WTC11 (cell line): ENCODE measurements around the gene TEX10. TPM values are rescaled to one million over a fixed set of nuclear protein-coding genes. Genes with fewer than 3 reads are reported as not detected.

Experiments
- ATAC-seq: fragments of 200-7000 bp; cut with Tn5 transposase; 2 replicates; pipeline ENCODE4 v1.10.0; 2021; ENCODE audit warnings: mild to moderate bottlenecking, moderate library complexity
- CTCF ChIA-PET: fragments of 300-600 bp; sonication (Branson Sonifier 250); formaldehyde crosslinking; loops from one replicate; lab custom pipeline; 2021; ENCODE audit warnings: antibody characterized with exemption; lab: Charles Lee
- POLR2A ChIA-PET: fragments of 350-600 bp; sonication (Branson Sonifier 250); formaldehyde crosslinking; loops from one replicate; lab custom pipeline; 2021; ENCODE audit warnings: antibody characterized with exemption; lab: Charles Lee
- DNase-seq: peaks from one replicate; pipeline ENCODE4 v3.0.0; 2021; ENCODE audit warnings: low spot score
- H3K27ac Mint-ChIP-seq: 2 replicates; pipeline ENCODE4 v1.8.0; 2021; ENCODE audit warnings: mixed read lengths
- H3K27me3 Mint-ChIP-seq: 2 replicates; pipeline ENCODE4 v1.8.0; 2021; ENCODE audit warnings: low read depth, mild to moderate bottlenecking, moderate library complexity, mixed read lengths
- H3K36me3 Mint-ChIP-seq: 2 replicates; pipeline ENCODE4 v1.8.0; 2021; ENCODE audit warnings: mixed read lengths
- H3K4me1 Mint-ChIP-seq: 2 replicates; pipeline ENCODE4 v1.8.0; 2022; ENCODE audit warnings: mixed read lengths
- H3K4me3 Mint-ChIP-seq: 2 replicates; pipeline ENCODE4 v1.8.0; 2021; ENCODE audit warnings: mild to moderate bottlenecking, moderate library complexity, mixed read lengths
- H3K9me3 Mint-ChIP-seq: 2 replicates; pipeline ENCODE4 v1.8.0; 2021; ENCODE audit warnings: mixed read lengths
- ATF6 ChIP-seq: sonication (generic); formaldehyde crosslinking; IDR thresholded peaks from 2 replicates; pipeline ENCODE4 v1.8.1; 2023; ENCODE audit warnings: mild to moderate bottlenecking, missing genetic modification reagents
- CREB1 ChIP-seq: sonication (generic); formaldehyde crosslinking; IDR thresholded peaks from 2 replicates; pipeline ENCODE4 v1.8.0; 2023; ENCODE audit warnings: mild to moderate bottlenecking, missing genetic modification reagents
- CTCF ChIP-seq: fragments of 200-600 bp; IDR thresholded peaks from 2 replicates; pipeline ENCODE4 v1.8.0; 2022; ENCODE audit warnings: antibody characterized with exemption
- E2F4 ChIP-seq: sonication (generic); formaldehyde crosslinking; IDR thresholded peaks from 2 replicates; pipeline ENCODE4 v1.8.1; 2022; ENCODE audit warnings: low read depth, mild to moderate bottlenecking, moderate library complexity, missing genetic modification reagents, borderline replicate concordance
- ELF4 ChIP-seq: sonication (generic); formaldehyde crosslinking; IDR thresholded peaks from 2 replicates; pipeline ENCODE4 v1.8.1; 2022; ENCODE audit warnings: low read depth, mild to moderate bottlenecking, moderate library complexity, missing genetic modification reagents
- ESRRA ChIP-seq: sonication (generic); formaldehyde crosslinking; IDR thresholded peaks from 2 replicates; pipeline ENCODE4 v1.8.1; 2022; ENCODE audit warnings: mild to moderate bottlenecking, missing genetic modification reagents, borderline replicate concordance
- FOXK1 ChIP-seq: sonication (generic); formaldehyde crosslinking; IDR thresholded peaks from 2 replicates; pipeline ENCODE4 v1.8.0; 2022; ENCODE audit warnings: mild to moderate bottlenecking, moderate library complexity, missing genetic modification reagents
- FOXP1 ChIP-seq: sonication (generic); formaldehyde crosslinking; IDR thresholded peaks from 2 replicates; pipeline ENCODE4 v1.8.0; 2022; ENCODE audit warnings: missing genetic modification reagents, mild to moderate bottlenecking, moderate library complexity, borderline replicate concordance
- FOXP4 ChIP-seq: sonication (generic); formaldehyde crosslinking; IDR thresholded peaks from 2 replicates; pipeline ENCODE4 v1.8.0; 2022; ENCODE audit warnings: mild to moderate bottlenecking, missing genetic modification reagents
- GABPB1 ChIP-seq: sonication (generic); formaldehyde crosslinking; IDR thresholded peaks from 2 replicates; pipeline ENCODE4 v1.8.1; 2023; ENCODE audit warnings: mild to moderate bottlenecking, missing genetic modification reagents
- GTF2I ChIP-seq: fragments of 250-450 bp; sonication (Bioruptor Pico); conservative IDR thresholded peaks from 2 replicates; pipeline ENCODE4 v1.4.0; 2021; ENCODE audit warnings: mild to moderate bottlenecking
- IRF2 ChIP-seq: sonication (generic); formaldehyde crosslinking; IDR thresholded peaks from 2 replicates; pipeline ENCODE4 v1.8.0; 2022; ENCODE audit warnings: low read depth, missing genetic modification reagents, borderline replicate concordance
- MXD4 ChIP-seq: fragments of 250-450 bp; sonication (Bioruptor Pico); IDR thresholded peaks from 2 replicates; pipeline ENCODE4 v1.8.0; 2021; ENCODE audit warnings: mild to moderate bottlenecking, moderate library complexity, borderline replicate concordance
- MYBL2 ChIP-seq: sonication (generic); formaldehyde crosslinking; IDR thresholded peaks from 2 replicates; pipeline ENCODE4 v1.8.1; 2023; ENCODE audit warnings: mild to moderate bottlenecking, moderate library complexity, missing genetic modification reagents
- NR2C2 ChIP-seq: sonication (generic); formaldehyde crosslinking; IDR thresholded peaks from 2 replicates; pipeline ENCODE4 v1.8.0; 2022; ENCODE audit warnings: mild to moderate bottlenecking, missing genetic modification reagents
- SMAD3 ChIP-seq: sonication (generic); formaldehyde crosslinking; IDR thresholded peaks from 2 replicates; pipeline ENCODE4 v1.8.0; 2022; ENCODE audit warnings: missing genetic modification reagents, mild to moderate bottlenecking, borderline replicate concordance
- USF1 ChIP-seq: sonication (generic); formaldehyde crosslinking; IDR thresholded peaks from 2 replicates; pipeline ENCODE4 v1.8.0; 2022; ENCODE audit warnings: mild to moderate bottlenecking, missing genetic modification reagents
- ZNF416 ChIP-seq: fragments of 250-450 bp; sonication (Bioruptor Pico); IDR thresholded peaks from 2 replicates; pipeline ENCODE4 v1.9.0; 2021; ENCODE audit warnings: mild to moderate bottlenecking, inconsistent platforms
- ZNF423 ChIP-seq: fragments of 250-450 bp; sonication (Bioruptor Pico); IDR thresholded peaks from 2 replicates; pipeline ENCODE4 v2.1.2; 2022; ENCODE audit warnings: mild to moderate bottlenecking, moderate library complexity
- total RNA-seq: library from RNA; stranded (reverse); gene quantifications from 3 replicates; pipeline ENCODE4 v1.2.3, GENCODE V29; 2021

TEX10 gene
- total RNA-seq, 1 experiment from 2014 or later, result 64.7 TPM

GRCh38 chr9:100269656-100270055 is 83.1 kb downstream of the TEX10 start (continued):
- TF ChIP-seq ATF6 (no peak), MXD4 (CRISPR knock-in tag) (no peak)

GRCh38 chr9:100268271-100268670 is 84.5 kb downstream of the TEX10 start:
- no peak overlapping the region for H3K4me3 Mint-ChIP-seq
- ChIA-PET CTCF (interaction anchor here (1.0 kb wide), 1 partner anchor 57 kb away, joined by 3 read pairs; no protein-coding TSS in a partner anchor), POLR2A (no interaction called here)

More at GRCh38 chr9:100268271-100268670, 84.5 kb downstream of the TEX10 start:
- TF ChIP-seq GABPB1 (CRISPR knock-in tag), result no peak
- TF ChIP-seq CREB1 (CRISPR knock-in tag), result no peak
- TF ChIP-seq MYBL2 (CRISPR knock-in tag), result no peak
- no peak for TF ChIP-seq CTCF
- TF ChIP-seq USF1 (CRISPR knock-in tag), result no peak
- TF ChIP-seq IRF2 (CRISPR knock-in tag), result no peak
- TF ChIP-seq ZNF423, result no peak
- TF ChIP-seq ZNF416, result no peak
- no peak for TF ChIP-seq E2F4 (CRISPR knock-in tag)
- no peak for TF ChIP-seq NR2C2 (CRISPR knock-in tag)
- no peak for TF ChIP-seq GTF2I (CRISPR knock-in tag)
- TF ChIP-seq ESRRA, result no peak
- no peak for TF ChIP-seq ELF4
- TF ChIP-seq FOXK1 (CRISPR knock-in tag), result no peak
- TF ChIP-seq SMAD3 (CRISPR knock-in tag), result no peak
- no peak for TF ChIP-seq FOXP4 (CRISPR knock-in tag)
- no peak for TF ChIP-seq FOXP1 (CRISPR knock-in tag)
- H3K4me1 Mint-ChIP-seq, result peaks cover 13% of the 10 kb centered on the region
- DNase-seq (no peak), ATAC-seq (no peak)
- peaks cover 9% of the 10 kb centered on the region for H3K36me3 Mint-ChIP-seq
- H3K27me3 Mint-ChIP-seq, result no peaks in the 10 kb centered on the region
- H3K9me3 Mint-ChIP-seq, result peaks cover 3% of the 10 kb centered on the region; the same call in 1 of the 2 replicates
- H3K27ac Mint-ChIP-seq, result no peak overlapping the region
